NCI-H2227 (cell line): ENCODE data around the gene CD320.
"Not testable (repeated sequence)": the region's sequence is repeated elsewhere in the genome, so short reads cannot be mapped to it uniquely, and the experiment has no call there.

Experiments used
- DNase-seq: peaks from one replicate; lab custom pipeline; 2025; ENCODE audit not compliant: unreplicated experiment; lab: John Stamatoyannopoulos, UW

CD320 gene

DNA sequence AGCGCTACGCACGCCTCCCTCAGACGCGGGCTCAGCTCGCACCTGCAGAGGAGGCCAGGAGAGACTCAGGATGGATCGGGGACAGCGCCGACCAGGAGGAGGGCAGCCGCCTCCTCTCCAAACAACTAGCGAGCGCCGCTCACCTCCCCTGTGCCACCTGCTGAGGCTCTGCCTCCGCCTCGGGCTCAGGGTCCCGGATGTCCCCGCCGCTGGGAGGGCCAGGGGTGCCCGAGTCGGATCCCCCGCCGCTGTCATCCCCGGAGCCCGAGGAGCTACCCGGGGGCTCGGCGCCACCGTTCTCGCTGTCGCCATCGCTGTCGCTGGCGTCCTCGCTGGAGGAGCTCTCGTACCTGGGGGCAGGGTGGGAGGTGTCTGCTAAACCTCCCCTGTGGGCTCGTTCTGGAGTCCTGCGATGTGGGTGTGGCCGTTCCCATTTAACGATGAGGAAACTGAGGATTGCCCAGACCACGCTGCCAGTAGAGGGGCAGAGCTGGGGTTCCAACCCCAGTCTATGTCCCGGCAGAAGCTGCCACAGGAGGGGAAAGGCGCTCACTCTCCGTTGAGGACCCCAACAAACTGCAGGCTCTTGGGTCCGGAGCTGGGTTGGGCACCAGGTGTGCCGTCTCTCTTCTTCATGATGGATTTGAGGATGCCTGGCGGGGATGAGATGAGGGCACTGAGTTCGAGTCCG is 25.8 kb upstream of the CD320 start:
- peak; percentile 20 for DNase-seq

DNA sequence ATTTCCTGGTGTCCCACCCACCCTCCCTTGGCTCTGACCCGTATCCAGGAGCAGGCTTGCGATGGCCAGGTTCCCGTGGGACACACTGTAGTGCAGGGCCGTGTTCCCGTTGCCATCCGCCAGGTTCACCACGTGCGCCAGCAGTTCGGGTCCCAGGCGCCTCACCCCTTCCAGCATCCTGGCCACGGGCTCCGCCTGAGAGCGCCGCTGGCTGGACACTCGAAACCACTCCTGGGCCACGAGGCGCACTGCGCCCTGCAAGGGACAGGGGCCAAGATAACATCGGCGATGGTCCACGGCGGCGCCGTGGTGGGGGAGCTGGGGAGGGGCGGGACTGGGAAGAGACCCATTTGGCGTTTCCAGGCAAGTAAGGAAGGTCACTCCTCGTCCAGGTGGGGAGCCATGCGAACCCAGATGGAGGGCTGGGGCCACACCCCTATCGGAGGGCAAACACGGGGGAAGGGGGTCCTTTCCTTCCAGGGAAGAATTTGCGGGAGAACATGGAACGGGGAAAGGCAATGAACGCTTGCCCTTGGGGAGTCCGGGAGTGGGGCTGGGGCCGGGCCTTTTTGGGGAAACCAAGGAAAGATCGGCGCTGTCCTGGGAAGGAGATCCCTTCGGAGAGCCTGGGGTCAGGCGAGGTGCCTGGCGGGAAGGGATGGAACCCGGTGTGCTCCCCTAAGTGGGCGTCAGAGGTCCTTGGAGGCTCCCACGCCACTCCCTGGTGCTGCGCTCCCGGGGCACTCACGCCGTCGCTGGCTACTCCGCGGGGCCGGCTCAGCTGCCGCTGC is 25.0 kb upstream of the CD320 start:
- DNase-seq = no peak

DNA sequence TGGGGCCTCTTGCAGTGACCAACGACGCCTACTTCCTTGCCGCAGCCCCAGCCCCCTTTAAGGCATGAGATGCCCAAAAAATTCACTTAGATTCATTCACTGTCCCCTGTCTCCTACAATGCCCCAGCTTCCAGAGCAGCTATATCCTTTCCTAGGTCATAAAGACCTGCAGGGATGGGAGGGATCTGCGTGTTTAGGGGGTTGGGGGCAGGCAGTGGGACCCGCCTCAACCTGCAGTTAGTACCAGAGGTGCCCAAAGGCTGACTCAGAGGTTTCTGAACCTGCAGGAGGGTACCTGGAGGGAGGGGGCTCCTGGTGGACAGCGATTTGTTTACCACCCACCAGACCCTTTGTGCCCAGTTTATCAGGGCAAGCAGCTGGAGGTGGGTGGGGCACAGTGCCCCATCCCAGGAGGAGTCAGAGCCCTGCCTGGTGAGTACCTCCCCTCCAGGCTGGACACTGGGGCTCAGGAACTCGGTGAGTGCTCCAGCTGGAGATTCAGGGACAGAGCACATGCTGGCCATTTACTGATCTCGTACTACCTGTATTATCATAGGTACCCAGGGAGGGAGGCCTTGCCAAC is 23.2 kb upstream of the CD320 start:
- no peak for DNase-seq

DNA sequence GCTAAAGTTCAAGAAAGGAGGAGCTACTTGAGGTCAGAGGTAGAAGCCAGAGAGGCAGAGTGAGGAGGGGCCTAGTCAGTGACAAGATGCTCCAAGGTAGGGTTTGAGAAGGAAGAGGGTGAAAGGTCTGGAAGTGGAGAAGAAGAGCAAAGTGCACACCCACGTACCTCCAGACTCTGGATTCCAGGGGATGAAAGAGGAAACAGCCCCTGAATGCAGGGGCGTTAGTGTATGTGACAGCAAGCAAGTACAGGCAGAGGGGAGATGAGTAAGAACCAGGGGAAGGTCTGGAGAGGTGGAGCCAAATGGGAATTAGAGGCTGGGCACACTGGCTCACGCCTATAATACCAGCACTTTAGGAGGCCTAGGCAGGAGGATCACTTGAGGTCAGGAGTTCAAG is 21.8 kb upstream of the CD320 start:
- no peak for DNase-seq

DNA sequence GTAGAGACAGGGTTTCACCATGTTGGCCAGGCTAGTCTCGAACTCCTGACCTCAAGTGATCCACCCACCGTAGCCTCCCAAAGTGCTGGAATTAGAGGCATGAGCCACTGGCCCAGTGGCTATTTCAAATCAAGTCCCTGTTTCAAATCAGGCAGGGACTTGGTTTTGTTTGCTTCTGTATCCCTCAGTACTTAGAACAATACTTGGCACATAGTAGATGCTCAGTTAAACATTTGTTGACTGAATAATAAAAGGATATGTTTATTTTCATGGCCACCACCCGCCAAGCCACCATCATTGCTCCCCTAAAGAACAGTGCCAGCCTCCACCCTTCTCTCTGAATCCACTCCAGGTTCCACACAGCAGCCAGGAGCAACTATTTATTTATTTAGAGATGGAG is 17.3 kb upstream of the CD320 start:
- no peak for DNase-seq

DNA sequence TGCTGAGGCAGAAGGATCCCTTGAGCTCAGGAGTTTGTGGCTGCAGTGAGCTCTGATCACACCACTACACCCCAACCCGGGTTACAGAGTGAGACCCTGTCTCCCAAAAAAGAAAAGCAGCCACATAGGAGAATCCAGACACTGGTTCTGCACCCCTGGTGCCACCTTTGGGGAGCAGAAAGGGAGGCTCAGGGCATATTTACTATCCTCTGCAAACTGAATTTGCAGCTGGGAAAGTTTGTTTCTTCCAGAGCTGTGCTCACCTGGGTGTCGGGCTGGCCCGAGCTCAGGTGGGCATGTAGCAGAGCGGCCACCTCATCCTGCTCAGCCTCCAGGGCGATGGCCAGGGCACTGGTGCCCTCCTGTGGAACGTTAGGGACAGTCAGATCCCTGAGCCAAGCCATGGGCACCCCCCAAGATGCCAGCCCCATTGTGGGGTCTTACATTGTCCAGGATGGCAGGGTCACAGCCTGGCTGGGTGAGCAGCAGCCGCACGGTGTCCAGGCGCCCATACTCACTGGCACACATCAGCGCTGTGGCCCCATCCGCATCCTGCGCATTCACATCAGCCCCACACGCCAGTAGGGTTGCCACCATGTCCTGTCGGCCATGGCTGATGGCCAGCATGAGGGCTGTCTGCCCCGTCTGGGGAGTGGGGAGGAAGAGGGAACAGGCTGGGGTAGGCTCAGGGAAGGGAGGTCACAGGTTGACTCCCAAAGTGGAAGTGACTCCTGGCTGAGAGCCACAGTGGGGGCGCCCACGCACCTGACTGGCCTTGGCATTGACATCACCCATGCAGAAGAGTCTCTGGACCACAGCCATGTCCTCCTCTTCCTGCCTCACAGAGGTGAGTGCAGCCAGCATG is 16.3 kb upstream of the CD320 start:
- no peak for DNase-seq

DNA sequence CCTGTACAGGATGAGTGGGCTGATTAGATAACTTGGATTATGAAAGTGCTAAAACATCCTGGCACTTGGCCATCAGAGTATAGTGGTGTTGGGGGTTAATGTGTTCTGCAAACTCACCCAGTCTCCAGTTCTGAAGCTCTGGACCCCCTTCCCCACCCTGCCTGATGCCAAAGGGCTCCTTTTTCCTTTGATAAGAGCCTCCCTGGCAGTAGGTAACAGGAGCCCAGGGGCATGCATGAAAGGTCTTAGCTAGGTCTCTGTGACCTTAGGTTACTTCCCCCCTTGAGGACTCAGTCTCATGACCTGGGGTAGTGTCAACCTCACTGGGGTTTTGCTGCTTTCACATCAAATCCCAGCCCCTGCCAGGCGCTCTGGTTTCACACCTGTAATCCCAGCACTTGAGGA is 15.6 kb upstream of the CD320 start:
- DNase-seq = no peak

DNA sequence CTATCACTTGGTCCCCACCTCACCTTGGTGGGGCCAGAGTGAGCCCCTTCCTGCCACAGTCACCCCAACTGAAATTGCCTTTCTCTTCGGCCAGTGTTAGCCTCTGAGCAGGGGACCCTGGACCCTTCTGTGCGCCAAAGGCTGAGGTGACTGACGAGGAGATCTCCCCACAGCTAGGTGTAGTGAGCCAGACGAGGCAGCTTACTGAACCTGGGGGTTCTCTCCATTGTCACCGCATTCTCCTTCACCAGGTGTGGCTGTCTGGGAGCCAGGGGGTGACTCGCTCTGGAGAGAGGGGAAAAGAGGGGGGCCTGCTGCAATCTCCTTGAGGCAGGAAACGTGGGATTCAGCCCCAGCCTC is 14.5 kb upstream of the CD320 start:
- DNase-seq = no peak

DNA sequence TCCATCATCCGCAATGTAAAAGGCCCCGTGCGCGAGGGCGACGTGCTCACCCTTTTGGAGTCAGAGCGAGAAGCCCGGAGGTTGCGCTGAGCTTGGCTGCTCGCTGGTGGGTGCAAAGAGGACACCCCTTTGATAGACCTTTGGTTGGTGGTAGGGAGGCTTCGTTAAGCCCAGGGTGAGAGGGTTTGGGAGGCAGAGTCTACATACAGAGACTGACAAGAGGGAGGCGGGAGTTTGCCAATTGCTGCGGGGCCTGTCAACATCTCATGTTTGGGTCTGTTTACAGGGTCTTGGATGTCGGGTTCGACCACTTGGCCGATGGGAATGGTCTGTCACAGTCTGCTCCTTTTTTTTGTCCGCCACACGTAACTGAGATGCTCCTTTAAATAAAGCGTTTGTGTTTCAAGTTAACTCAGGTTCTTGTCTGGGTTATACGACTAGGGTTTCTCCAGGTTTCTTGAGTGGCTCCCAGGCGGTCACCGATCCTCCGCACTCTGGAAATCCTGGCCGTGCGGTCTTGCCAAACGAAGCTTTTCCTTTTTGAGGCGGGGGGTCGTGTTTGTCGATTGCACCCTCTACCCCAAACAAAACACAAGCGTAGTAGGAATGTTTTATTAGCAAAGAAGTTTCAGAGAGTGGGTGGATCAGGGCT is 14.0 kb upstream of the CD320 start:
- no peak for DNase-seq

DNA sequence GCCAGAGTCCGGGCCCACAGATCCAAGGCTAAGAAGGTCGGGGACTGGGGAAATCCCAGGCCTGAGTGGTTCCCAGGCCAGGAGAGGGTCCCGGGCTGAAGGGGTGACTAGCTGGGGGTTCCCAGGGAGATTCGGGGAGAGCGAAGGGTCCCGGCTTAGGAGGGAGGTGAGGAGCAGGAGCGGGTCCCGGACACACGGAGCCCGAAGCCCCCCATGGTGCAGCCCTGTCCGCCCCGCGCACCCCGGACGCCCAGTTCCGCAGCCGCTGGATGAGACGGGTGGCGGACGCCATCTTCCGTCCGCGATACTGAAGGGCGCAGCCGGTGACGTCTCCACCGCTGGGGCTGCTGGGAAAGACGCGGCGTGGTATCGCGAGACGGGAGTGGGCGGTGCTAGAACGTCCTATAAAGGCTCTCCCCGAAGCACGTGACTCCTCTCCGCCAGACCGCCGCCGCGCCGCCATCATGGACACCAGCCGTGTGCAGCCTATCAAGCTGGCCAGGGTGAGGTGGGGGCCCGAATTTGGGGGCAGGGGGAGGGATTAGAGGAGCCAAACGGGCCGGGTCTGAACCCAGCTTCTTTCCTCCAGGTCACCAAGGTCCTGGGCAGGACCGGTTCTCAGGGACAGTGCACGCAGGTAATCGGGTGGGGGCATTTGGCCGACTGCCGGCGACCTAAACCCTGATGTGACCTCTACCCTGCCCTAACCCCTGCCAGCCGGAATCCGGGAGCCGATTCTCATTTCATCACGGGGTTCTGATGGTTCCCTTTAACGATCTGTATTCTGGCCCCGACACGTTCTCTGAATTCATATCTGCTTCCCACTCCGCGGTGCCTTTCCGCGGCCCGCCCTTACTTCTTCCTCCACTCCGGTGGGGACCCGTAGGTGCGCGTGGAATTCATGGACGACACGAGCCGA is 13.2 kb upstream of the CD320 start, which contains the start of the genes NDUFA7 and RPS28:
Gene NDUFA7, minus strand, starts transcription at position 309 of the 919 bp plus-strand sequence. Its CDS starts 17 bp downstream, at position 292.
Gene RPS28, plus strand, starts transcription at position 430 of the 919 bp plus-strand sequence. Its CDS starts 35 bp downstream, at position 465.
- peak; percentile 95 for DNase-seq

DNA sequence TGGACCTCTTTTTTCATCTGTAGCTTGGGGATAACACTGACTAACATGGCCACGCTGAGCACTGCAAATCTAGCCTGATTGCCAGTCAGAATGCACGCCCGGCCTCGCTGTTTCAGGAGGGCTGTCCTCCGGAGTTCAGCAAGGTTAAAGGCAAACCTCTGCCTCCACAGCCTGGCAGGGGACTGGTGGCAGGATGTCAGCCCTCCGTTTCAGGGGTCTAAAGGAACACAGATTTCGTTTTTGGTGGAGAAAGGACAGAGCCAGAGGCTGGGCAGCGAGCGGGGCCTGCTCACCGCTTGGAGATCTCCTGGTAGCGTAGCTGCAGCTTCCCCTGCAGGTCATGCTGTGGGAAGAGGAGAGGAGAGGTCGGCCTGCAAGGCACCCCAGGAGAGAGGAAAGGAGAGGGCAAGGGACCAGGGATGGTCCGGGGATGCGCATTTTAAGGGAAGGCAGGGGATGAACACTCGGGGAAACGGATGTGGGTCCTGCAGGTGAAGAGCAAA is 12.5 kb upstream of the CD320 start:
- DNase-seq = no peak

DNA sequence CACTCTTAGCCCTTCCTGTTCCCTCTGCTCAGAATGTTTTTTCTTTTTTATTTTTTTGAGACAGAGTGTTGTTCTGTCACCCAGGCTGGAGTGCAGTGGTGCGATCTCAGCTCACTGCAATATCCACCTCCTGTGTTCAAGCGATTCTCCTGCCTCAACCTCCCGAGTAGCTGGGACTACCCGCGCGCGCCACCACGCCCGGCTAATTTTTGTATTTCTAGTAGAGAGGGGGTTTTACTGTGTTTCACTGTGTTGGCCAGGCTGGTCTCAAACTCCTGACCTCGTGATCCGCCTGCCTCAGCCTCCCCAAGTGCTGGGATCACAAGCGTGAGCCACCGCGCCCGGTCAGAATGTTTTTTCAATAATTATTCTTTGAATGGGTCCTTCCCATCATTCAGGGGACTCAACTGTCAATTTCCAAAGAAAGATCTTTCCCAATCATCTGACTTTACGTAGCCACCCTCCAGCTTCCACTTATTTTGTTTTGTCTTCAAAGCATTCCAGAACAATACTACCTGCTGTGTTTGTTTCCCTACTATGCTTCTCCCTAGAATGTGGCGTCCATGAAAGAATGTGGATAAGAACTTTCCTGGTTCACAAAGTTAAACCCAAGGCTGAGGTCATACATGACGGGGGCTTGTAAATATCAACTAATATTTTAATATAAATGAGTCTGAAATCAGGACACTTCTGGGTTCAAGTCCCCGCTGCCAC is 11.8 kb upstream of the CD320 start:
- DNase-seq = no peak

DNA sequence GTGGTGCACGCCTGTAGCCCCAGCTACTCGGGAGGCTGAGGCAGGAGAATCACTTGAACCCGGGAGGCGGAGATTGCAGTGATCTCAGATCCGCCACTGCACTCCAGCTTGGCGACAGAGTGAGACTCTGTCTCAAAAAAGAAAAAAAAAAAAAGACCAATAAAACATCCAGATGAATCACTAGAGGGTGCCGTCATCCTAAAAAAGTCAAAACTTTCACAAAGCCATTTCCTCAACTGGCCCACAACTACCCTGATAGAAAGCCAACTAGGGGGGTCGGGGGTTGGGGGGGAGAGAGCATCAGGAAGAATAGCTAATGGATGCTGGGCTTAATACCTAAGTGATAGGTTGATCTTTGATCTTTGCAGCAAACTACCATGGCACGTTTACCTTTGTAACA is 10.7 kb upstream of the CD320 start:
- not testable (repeated sequence) for DNase-seq

DNA sequence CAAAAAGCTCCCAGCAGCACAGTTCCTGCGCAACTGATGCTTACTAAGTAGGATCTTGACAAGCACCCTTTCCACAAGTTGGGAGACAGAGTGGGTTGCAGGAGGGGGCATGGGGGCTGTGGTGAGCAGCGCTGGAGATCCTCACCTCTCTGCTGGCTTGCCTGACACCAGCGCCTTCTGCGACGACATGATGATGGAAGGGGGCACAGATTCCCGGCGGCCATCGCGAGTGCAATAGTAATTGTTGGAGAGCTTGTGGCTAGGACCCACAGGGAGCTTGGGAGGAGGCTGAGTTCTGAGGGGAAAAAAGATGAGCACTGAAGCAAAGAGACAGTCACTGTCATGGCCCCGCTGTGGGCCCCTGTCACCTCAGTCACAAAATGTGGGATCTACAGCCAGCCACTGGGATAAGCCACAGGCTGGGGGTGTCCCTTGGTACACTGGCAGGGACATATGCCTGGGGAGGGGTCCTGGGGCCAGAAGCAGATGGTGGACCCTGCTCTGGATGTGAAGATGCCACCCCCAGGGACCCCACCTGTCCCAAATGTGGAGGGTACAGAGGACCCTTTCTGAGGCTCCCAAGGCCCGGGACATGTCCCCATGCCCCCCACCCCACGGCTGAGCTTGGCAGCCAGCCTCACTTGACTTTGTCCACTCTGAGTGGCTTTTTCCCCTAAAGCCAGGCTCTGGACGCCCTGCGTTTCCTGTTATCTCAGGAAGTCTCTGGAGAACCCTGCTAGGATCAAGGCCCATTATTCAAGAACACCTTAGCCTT is 8.4 kb upstream of the CD320 start:
- no peak for DNase-seq

DNA sequence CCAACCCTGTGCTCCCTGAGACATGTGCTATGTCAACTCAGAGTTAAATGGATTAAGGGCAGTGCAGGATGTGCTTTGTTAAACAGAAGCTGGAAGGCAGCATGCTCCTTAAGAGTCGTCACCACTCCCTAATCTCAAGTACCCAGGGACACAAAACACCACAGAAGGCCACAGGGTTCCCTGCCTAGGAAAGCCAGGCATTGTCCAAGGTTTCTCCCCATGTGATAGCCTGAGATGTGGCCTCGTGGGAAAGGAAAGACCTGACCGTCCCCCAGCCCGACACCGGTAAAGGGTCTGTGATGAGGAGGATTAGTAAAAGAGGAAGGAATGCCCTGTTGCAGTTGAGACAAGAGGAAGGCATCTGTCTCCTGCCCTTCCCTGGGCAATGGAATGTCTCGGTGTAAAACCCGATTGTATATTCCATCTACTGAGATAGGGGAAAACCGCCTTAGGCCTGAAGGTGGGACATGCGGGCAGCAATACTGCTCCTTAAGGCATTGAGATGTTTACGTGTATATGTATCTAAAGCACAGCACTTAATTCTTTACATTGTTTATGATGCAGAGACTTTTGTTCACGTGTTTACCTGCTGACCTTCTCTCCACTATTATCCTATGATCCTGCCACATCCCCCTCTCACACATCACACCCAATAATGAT is 7.0 kb upstream of the CD320 start:
- DNase-seq = not testable (repeated sequence)

DNA sequence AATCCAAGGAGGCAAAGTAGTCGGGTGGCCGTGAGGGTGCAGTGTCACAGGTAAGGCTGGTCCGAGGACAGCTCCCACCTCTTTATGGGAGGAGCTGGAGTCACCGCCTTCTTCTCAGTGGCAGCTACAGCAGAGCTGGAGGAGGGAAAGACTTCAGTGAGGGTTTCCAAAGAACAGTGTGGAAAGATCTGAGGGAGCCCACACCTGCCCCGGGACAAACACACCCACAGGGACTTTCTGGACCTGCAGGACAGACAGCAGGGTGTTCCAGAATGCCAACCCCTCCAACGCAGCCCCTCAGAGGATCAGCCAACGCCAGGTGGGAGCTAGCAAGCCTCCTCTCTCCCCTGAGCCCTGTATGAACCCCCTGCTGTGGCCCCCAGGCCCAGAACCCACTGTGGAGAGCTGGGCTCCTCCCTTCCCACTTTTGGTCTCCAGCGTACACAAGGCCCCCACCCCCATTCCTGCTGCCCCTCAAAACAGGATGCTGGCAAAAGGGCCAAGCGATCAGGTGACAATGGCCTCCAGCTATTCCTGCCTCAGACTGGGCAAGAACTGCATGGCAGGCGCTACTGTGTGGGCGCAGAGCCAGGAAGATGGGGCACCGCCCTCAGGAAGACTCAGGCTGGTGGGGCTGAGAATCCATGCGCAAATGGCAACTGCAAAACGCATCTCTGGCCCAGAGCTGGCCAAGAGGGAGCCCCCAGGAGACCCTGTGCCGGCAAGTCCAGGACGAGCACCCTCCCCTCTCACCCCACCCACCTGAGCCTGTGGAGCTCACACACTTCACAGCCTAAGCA is 3.5 kb upstream of the CD320 start:
- DNase-seq = no peak
